ENCODE data around the gene PF4V1. TPM values are rescaled to one million over a fixed set of nuclear protein-coding genes. Genes with fewer than 3 reads are reported as not detected.

Gene PF4V1
- total and polyA plus RNA-seq, 2 donors (not counting 1 experiment from before 2014, with no cell fraction given): not detected

- DNase-seq (no peak), ATAC-seq (ENCODE audit: low read depth) (no peak)
- no peak overlapping the region for H3K4me3 Mint-ChIP-seq
- intact Hi-C loops (cut with micrococcal nuclease): no loop called here
- CTCF ChIA-PET: no interaction called here
- H4K20me1 ChIP-seq (ENCODE audit: control insufficient read depth, insufficient read depth, low read length, poor library complexity, severe bottlenecking): no peaks in the 10 kb centered on the region
- H3K27me3 Mint-ChIP-seq: peaks cover 7% of the 10 kb centered on the region
- H3K79me2 ChIP-seq (ENCODE audit: control insufficient read depth, insufficient read depth, low read length): no peaks in the 10 kb centered on the region
- H3K4me1 ChIP-seq (ENCODE audit: control insufficient read depth in 2 of 2, insufficient read depth in 2 of 2, low read length in 2 of 2): no peaks in the 10 kb centered on the region
- H3K27me3 ChIP-seq (replicated peaks in 1 of 4; ENCODE audit: control extremely low read depth in 1 of 4, control insufficient read depth in 3 of 4, insufficient read depth in 4 of 4, low read length in 3 of 4): peaks cover 0 to 3% (median 0%) of the 10 kb centered on the region in 4 experiments
- TF ChIP-seq EZH2 (IDR thresholded peaks at IDR 0.05; ENCODE audit: borderline replicate concordance, insufficient read depth, low read depth, low read length, poor library complexity, severe bottlenecking) (no peak), CTCF (IDR thresholded peaks at IDR 0.05) (no peak)
- H3K9ac ChIP-seq (ENCODE audit: low read length): no peak overlapping the region
- no peak overlapping the region for H2AFZ ChIP-seq (ENCODE audit: insufficient read depth, low read depth, low read length, poor library complexity, severe bottlenecking)
- H3K4me2 ChIP-seq (replicated peaks; ENCODE audit: low read depth, low read length, poor library complexity, severe bottlenecking): no peak overlapping the region
- H3K4me1 Mint-ChIP-seq: no peaks in the 10 kb centered on the region
- H3K27ac ChIP-seq (ENCODE audit: low read length in 2 of 2): no peak overlapping the region
- POLR2A ChIA-PET: no interaction called here
- no peaks in the 10 kb centered on the region for H3K9me3 Mint-ChIP-seq (ENCODE audit: insufficient read depth)
- no peak overlapping the region for H3K4me3 ChIP-seq (ENCODE audit: control extremely low read depth in 1 of 5, extremely low read depth in 1 of 5, insufficient read depth in 1 of 5, low read depth in 2 of 5, low read length in 4 of 5)
- no peaks in the 10 kb centered on the region for H3K9me3 ChIP-seq (ENCODE audit: control extremely low read depth in 1 of 3, control insufficient read depth in 2 of 3, insufficient read depth in 1 of 3, low read length in 2 of 3)
- no peaks in the 10 kb centered on the region for H3K36me3 ChIP-seq (replicated peaks in 1 of 2; ENCODE audit: control extremely low read depth in 1 of 2, control insufficient read depth in 1 of 2, extremely low read depth in 1 of 2, insufficient read depth in 2 of 2, low read length in 1 of 2)
- WGBS (ENCODE audit: insufficient coverage): no CpG with 5 or more reads among the region's 3 CpGs
- H3K27ac Mint-ChIP-seq: no peak overlapping the region
These were observed 7.8 kb downstream of the PF4V1 start for GRCh38 chr4:73860917-73861316.

DNA sequence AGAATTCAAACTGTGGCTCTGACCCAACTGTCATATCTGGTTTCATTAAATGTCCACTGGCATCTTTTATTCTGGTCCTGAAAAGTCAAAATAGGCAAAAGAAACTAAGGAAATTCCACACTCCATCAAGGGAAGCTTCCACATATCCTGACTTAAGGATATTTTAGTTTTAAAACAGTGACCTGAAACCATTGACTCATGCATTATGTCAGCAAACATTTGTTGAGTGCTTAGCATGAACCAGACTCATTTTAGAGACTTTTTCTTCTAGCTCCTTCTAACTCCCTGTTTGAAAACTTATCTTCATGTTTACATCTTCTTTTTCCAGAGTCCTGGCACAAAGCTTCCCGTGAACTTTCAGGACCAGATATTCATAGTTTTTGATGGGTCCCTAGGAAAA lies 9.2 kb downstream of the PF4V1 start:
- no peaks in the 10 kb centered on the region for H3K79me2 ChIP-seq (ENCODE audit: control insufficient read depth, insufficient read depth, low read length)
- ATAC-seq (ENCODE audit: low read depth) (no peak), DNase-seq (no peak)
- peaks cover 7% of the 10 kb centered on the region for H3K27me3 Mint-ChIP-seq
- TF ChIP-seq CTCF (IDR thresholded peaks at IDR 0.05): no peak
- H3K9ac ChIP-seq (ENCODE audit: low read length): no peak overlapping the region
- no peaks in the 10 kb centered on the region for H3K9me3 Mint-ChIP-seq (ENCODE audit: insufficient read depth)
- no peaks in the 10 kb centered on the region for H3K36me3 ChIP-seq (replicated peaks in 1 of 2; ENCODE audit: control extremely low read depth in 1 of 2, control insufficient read depth in 1 of 2, extremely low read depth in 1 of 2, insufficient read depth in 2 of 2, low read length in 1 of 2)
- no peaks in the 10 kb centered on the region for H3K4me1 Mint-ChIP-seq
- H3K4me3 ChIP-seq (ENCODE audit: control extremely low read depth in 1 of 5, extremely low read depth in 1 of 5, insufficient read depth in 1 of 5, low read depth in 2 of 5, low read length in 4 of 5): no peak overlapping the region
- H3K27ac Mint-ChIP-seq: no peak overlapping the region
- no peaks in the 10 kb centered on the region for H4K20me1 ChIP-seq (ENCODE audit: control insufficient read depth, insufficient read depth, low read length, poor library complexity, severe bottlenecking)
- POLR2A ChIA-PET: no interaction called here
- intact Hi-C loops (cut with micrococcal nuclease): no loop called here
- H3K9me3 ChIP-seq (ENCODE audit: control extremely low read depth in 1 of 3, control insufficient read depth in 2 of 3, insufficient read depth in 1 of 3, low read length in 2 of 3): no peaks in the 10 kb centered on the region
- H3K27me3 ChIP-seq (replicated peaks in 1 of 4; ENCODE audit: control extremely low read depth in 1 of 4, control insufficient read depth in 3 of 4, insufficient read depth in 4 of 4, low read length in 3 of 4): peaks cover 0 to 3% (median 0%) of the 10 kb centered on the region in 4 experiments
- no peak overlapping the region for H3K4me2 ChIP-seq (replicated peaks; ENCODE audit: low read depth, low read length, poor library complexity, severe bottlenecking)
- H3K4me1 ChIP-seq (ENCODE audit: control insufficient read depth in 2 of 2, insufficient read depth in 2 of 2, low read length in 2 of 2): no peaks in the 10 kb centered on the region
- WGBS (ENCODE audit: insufficient coverage): no CpG with 5 or more reads among the region's 1 CpG
- CTCF ChIA-PET: no interaction called here
- H3K4me3 Mint-ChIP-seq: no peak overlapping the region
- no peak overlapping the region for H3K27ac ChIP-seq (ENCODE audit: low read length in 2 of 2)
- no peak overlapping the region for H2AFZ ChIP-seq (ENCODE audit: insufficient read depth, low read depth, low read length, poor library complexity, severe bottlenecking)

Measured in B cell (primary cell).